CMK (cell line): ENCODE measurements around the gene NHSL2.

Experiments used
- DNase-seq: peaks from one replicate; pipeline ENCODE4 v3.0.0-alpha.2; 2010; ENCODE audit warnings: low read depth

NHSL2 gene

DNA sequence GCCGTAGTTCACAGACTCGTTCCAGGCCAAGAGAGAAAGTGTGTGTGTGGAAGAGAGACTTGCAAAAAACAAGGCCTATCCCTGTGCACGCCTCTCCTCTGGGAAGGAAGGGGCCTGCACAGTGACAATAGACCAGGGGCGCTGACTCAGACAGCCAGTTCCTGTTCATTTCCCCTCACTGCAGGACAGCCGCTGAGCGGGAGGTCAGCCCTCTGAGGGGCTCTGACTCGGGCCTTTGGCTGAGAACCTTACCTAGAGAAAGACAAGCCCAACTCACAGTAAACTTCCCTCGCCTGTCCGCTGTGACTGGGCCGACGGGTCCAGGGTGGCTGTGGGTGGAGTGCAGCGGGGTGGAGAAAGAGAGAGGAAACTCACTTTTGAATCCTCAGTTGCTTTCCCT, 169.0 kb downstream of the NHSL2 start:
- no peak for DNase-seq

GRCh38 chrX:72080150-72080549, 169.5 kb downstream of the NHSL2 start:
- DNase-seq = no peak

DNA sequence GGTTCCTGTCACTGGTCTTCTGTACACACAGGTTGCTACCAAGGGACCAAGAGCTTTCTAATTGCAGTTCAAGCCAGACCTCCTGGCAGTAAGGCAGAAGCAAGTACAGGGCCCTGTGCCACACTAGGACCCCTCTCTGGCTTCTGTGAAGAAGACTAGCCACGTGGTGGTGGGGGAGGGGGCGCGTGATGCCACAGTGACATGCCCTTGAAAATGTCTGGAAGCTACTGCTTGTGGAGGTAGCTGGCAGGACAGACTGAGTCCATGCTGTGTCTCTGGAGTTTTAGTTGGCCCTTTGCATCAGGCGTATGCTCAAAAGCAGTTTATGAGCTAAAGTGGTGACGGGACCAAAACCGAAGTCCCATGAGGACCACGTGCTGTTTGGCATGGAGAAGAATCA, 170.2 kb downstream of the NHSL2 start:
- no peak for DNase-seq

DNA sequence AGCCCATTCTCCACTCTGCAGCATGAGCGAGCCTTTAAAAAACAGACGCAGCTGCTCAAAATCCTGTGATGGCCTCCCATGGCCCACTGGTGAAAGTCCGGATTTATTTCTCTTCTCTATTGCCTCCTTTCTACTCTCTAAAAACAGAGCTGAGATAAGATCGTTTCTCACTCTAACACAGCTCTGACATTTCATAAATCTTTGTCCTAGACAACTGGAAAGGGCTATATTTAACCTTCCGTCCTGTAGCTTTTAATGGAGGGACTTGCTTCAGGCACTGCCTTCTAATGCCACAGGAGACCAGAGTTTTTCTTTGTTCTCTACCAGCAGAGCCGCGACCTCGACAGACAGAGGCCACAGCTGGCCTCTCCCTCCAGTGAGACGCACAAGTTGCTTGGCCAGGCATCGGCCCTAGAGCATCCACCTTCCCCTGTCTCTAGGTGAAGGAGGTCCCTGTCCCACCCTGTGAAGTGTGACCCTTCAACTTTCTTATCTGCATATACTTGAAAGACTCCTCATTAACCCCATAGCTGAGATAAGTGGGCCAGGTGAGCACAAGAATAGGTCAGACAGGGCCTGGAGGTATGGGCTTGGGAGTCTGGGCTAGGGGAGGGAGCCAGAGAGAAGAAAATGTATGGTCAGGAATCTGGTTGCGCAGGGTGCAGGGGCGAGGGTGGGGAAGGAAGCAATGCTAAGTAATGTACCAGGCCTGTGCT, 171.1 kb downstream of the NHSL2 start:
- DNase-seq = no peak

DNA sequence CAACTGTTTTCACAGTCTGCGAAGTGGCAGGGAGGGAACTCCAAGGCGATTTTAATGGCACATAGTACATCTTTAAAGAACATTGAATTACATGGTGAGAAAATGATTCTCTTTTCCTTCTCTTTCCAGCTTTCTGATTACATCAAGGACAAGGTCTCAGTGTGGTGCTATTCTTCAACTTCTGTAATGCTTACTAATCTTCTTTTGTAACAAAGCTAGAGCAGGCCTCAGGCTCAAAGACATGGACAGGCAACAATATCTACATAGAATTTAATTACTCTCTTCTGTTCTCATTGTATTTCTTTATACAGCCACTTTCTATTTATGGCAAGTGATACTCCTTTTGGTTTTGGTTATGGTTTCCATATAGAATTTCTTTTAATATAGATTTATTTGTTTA, 172.6 kb downstream of the NHSL2 start:
- DNase-seq = no peak

GRCh38 chrX:72084114-72084513, 173.5 kb downstream of the NHSL2 start:
- DNase-seq = no peak

DNA sequence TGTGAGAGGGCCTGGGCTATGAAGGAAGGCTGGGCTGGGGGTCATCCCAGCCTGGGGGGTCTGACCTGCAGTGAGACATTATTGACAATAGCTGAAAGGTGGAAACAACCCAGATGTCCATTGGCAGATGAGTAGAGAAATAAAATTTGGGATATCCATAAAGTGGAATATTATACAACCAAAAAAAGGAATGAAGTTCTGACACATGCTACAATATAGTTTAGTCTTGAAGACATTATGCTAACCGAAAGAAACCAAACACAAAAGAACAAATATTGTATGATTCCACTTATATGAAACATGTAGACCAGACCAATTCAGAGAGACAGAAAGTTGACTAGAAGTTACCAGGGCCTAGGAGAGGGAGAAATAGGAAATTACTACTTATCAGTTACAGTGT, 176.3 kb downstream of the NHSL2 start:
- DNase-seq = no peak

DNA sequence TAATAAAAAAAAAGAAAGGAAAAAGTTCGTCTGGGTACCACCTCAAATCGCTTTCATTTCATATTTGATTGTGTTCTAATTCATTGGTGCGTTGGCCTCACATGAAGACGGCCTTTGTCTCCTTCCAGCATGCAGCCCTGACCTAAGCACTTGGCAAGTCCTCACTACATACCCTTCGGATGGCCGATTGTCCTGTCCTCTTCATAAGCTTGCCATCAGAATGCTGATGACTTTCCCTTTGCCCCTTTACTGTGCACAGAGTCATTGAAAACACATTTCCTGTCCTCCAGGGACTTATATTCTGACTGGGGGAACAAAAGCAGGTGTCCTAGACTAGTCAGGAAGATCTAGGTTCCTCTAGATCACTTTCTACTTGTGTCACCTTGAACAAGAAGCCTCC, 178.1 kb downstream of the NHSL2 start:
- DNase-seq = no peak

- no peak for DNase-seq
Observed at GRCh38 chrX:72089254-72089653, 178.6 kb downstream of the NHSL2 start.

DNA sequence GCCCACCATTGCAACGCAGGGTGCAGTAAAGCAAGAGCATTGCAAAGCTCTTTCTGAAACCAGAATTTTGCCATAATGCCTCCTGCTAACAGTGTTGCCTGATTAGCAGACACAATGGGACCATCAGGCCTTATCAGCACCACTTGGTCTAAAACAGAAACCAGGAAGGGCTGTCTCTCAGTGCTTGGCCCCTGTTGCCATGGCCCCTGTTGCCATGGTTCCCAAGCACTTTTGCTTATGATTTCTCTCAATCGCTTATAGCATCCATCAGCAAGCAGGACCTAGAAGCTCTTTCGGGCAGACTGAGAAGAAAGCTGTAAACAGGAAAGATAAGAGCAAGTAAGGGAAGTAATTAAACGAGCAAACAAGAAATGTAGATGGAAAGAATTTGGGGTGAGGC, 184.2 kb downstream of the NHSL2 start:
- DNase-seq = peak; percentile 12

- DNase-seq = no peak
Observed at GRCh38 chrX:72095370-72095769, 184.7 kb downstream of the NHSL2 start.

GRCh38 chrX:72097098-72097497, 186.5 kb downstream of the NHSL2 start:
- no peak for DNase-seq

- no peak for DNase-seq
Observed at GRCh38 chrX:72100051-72100755, 189.6 kb downstream of the NHSL2 start.

- DNase-seq = peak; percentile 62
Observed at GRCh38 chrX:72100824-72101351, 190.2 kb downstream of the NHSL2 start.

GRCh38 chrX:72101597-72102037, 191.0 kb downstream of the NHSL2 start:
- DNase-seq = no peak

DNA sequence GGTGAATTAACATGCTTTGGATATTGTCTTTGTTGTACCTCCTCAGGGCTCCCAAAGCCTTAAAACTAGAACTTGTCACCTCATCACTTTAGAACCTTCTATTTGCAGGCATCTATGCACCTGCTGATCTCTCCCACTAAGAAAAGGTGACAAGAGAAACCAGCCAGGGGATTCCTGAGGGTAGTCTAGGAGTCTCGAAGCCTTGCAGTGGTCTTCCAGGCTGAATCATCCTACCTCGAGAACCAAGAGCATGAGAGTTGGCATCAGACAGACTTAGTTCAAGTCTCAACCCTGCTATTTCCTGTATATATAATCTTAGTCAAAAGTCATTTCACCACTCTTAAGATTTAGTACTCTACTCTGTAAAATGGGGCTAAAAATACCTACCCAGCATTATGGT, 191.5 kb downstream of the NHSL2 start:
- DNase-seq = no peak

DNA sequence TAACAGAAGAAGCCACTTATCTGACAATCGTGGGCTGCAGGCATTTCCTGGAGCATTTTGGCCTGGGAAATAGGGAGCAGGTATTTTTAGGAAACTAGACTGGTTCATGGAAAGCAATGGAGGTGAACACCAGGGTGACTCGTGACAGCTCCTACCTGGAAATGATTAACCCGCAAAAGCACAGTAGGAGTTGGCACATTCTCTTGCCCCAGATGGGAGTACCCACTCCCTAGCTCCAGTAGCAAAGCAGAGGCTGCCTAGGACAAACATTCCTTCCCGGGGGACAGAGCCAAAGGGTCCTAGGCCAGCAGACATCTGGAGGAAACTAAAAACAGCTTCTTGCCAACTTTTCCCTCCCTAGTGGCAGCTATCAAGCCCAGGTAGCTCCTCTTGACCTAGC, 192.1 kb downstream of the NHSL2 start:
- no peak for DNase-seq

- no peak for DNase-seq
Observed at GRCh38 chrX:72105436-72105835, 194.8 kb downstream of the NHSL2 start.

DNA sequence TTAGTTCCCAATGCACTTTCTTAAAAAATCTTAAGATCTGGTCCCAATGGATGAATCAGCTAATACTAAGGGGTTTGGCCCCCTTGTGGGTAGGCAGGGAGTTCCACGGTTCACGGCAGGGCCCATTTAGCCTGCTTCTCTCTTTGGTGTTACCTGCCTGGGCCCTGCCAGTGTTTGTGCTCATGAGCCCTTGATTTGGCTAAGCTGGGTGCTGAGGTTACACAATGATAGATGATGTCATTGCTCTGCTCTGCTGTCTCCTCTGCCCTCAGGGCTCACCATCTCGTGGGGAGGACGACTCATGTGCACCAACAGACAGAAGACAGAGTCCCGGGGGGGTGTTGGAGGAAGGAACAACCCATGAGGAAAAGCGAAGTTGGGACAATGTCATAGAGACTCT, 196.7 kb downstream of the NHSL2 start:
- no peak for DNase-seq

- no peak for DNase-seq
Observed at GRCh38 chrX:72107841-72108595, 197.4 kb downstream of the NHSL2 start.

- no peak for DNase-seq
Observed at GRCh38 chrX:72108666-72109065, 198.0 kb downstream of the NHSL2 start.

DNA sequence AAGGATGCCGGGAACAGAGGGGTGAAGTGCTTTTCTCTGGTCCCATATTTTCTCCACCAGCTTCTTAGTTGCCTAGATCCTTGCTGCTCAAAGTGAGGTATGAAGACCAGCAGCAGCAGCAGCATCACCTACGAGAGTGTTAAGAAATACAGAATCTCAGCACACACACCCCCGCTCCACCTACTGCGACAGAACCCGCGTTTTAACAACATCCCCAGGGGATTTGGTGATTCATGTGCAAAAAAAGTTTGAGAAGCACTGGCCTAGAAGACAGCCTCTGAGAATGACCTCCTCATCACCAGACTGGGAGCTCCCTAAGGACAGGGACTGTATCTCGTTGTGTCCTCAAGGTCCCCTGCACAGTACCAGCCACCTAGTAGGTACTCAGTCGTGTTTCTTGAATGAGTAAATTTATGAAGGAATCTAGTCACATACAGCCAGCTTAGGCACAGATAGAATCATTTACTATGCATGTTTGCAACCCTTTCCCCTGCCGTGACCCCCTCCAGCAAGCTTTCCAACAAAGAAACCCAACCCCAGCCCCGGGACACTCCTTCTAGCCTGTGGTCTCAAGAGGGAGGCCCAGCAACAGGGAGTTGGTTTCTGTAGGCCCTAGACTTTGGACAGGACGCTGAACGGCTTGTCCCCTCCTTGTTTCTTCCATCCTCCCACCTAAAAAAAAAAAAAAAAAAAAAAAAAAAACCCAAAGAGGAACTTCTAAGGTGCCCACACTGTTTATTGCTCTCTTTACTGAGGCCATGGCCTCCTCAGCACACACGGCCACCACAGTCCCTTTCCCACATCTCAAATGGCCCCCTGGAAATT, 199.6 kb downstream of the NHSL2 start:
- DNase-seq = no peak
